ENCODE measurements around the gene FBXO15. TPM values are rescaled to one million over a fixed set of nuclear protein-coding genes. Genes with fewer than 3 reads are reported as not detected.

The FBXO15 gene
- total RNA-seq, 4 donors from 2014 or later, result 0.28 to 0.60 (median 0.50) TPM; not detected in 1

DNA sequence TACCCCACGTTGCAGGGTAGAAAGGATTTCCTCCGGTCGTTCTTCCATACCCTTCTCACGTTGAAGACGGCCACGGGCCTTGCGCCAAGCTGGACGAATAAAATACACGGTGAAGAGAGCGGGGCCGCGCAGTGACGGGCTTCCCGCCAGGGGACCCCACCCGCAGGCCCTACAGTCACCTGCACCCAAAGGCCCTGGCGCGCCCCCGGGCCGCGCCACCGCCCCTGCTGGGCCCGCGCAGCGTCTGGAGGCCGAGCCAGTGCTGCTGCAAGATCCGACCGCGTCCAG, 199 bp downstream of the FBXO15 start:
- no peak for ATAC-seq (ENCODE audit: low FRiP score)
- TF ChIP-seq, protein P1, sequence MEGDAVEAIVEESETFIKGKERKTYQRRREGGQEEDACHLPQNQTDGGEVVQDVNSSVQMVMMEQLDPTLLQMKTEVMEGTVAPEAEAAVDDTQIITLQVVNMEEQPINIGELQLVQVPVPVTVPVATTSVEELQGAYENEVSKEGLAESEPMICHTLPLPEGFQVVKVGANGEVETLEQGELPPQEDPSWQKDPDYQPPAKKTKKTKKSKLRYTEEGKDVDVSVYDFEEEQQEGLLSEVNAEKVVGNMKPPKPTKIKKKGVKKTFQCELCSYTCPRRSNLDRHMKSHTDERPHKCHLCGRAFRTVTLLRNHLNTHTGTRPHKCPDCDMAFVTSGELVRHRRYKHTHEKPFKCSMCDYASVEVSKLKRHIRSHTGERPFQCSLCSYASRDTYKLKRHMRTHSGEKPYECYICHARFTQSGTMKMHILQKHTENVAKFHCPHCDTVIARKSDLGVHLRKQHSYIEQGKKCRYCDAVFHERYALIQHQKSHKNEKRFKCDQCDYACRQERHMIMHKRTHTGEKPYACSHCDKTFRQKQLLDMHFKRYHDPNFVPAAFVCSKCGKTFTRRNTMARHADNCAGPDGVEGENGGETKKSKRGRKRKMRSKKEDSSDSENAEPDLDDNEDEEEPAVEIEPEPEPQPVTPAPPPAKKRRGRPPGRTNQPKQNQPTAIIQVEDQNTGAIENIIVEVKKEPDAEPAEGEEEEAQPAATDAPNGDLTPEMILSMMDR (IDR thresholded peaks at IDR 0.05), result no peak
- DNase-seq (ENCODE audit: low spot score), result no peak

DNA sequence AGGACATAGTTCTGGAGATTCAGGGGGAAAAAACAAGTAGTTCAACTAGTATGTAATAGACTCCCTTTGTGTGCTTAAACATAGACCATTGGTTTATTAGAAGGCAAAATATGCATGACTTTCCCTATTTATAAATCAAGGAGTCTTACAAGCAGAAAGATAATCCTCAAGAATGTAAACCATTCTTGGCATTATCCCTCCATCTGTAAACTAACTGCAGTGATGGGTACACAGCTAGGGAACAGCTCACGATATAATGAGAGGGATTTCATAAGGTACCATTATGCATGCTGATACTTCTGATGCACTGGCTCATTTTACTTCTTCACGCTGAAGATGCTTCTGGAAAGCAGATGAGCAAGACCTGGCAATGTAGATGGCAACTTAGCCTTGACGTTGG, 878 bp downstream of the FBXO15 start:
- DNase-seq (ENCODE audit: low spot score), result no peak
- no peak for ATAC-seq (ENCODE audit: low FRiP score)
- TF ChIP-seq, protein P1 (IDR thresholded peaks at IDR 0.05), result no peak

- DNase-seq (ENCODE audit: low spot score) (no peak), ATAC-seq (ENCODE audit: low FRiP score) (no peak)
- TF ChIP-seq, protein P1 (IDR thresholded peaks at IDR 0.05), result no peak
These were observed 5.4 kb downstream of the FBXO15 start for GRCh38 chr18:74142252-74142651.

DNA sequence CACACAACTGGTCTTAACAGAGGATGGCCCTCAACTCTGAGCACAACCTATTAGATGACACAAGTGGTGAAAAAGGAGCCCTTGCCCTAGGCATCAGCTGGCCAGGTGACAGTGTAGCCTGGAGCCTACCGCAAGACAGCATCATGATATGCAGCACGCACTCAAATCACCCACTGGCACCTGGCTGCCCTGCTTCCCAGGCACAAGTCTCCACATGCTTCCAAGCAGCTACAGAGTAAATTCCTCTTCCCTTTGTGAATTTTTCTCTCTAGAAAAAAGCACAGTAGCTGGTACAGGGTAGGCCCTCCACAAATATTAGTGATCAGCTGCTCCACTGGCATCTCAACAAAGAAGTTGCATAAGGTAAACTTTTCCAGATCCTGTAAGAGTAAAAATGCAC, 6.0 kb downstream of the FBXO15 start:
- TF ChIP-seq, protein P1 (IDR thresholded peaks at IDR 0.05), result no peak
- no peak for DNase-seq (ENCODE audit: low spot score)
- no peak for ATAC-seq (ENCODE audit: low FRiP score)

GRCh38 chr18:74140582-74140981, 7.1 kb downstream of the FBXO15 start:
- no peak for ATAC-seq (ENCODE audit: low FRiP score)
- TF ChIP-seq, protein P1 (IDR thresholded peaks at IDR 0.05), result no peak
- no peak for DNase-seq (ENCODE audit: low spot score)

- TF ChIP-seq, protein P1 (IDR thresholded peaks at IDR 0.05), result no peak
- DNase-seq (ENCODE audit: low spot score) (no peak), ATAC-seq (ENCODE audit: low FRiP score) (no peak)
These were observed 7.7 kb downstream of the FBXO15 start for GRCh38 chr18:74139888-74140287.

GRCh38 chr18:74139411-74139810, 8.2 kb downstream of the FBXO15 start:
- ATAC-seq (ENCODE audit: low FRiP score), result no peak
- no peak for DNase-seq (ENCODE audit: low spot score)
- TF ChIP-seq, protein P1 (IDR thresholded peaks at IDR 0.05), result no peak

Measured in omental fat pad (tissue), 4 donors.